ENCODE data around the gene CTSA.

The CTSA gene

GRCh38 chr20:45904583-45905504 lies 13.7 kb downstream of the CTSA start:
- Histone ChIP-seq H3K4me3 (no peak overlapping the region), H3K27me3 (no peaks in the 10 kb centered on the region), H3K4me2 (peak overlapping the region; percentile 51), H3K27ac (peak overlapping the region; percentile 49), H3K4me1 (peaks cover 50% of the 10 kb centered on the region), H4K20me1 (0 out of 2 replicates have a peak, but pooled peaks cover 5% of the 10 kb centered on the region), H3K9me3 (no peaks in the 10 kb centered on the region), H3K36me3 (peaks cover 6% of the 10 kb centered on the region), H3K9ac (peak overlapping the region; percentile 50; the same call in 1 of the 2 replicates)
- TF ChIP-seq Cebpa-rat (IDR thresholded peaks at IDR 0.05) = no peak

- Histone ChIP-seq H3K36me3 (peaks cover 6% of the 10 kb centered on the region), H3K27me3 (no peaks in the 10 kb centered on the region), H3K9me3 (no peaks in the 10 kb centered on the region), H4K20me1 (0 out of 2 replicates have a peak, but pooled peaks cover 5% of the 10 kb centered on the region), H3K27ac (no peak overlapping the region), H3K4me2 (no peak overlapping the region), H3K4me3 (no peak overlapping the region), H3K9ac (no peak overlapping the region), H3K4me1 (peaks cover 57% of the 10 kb centered on the region)
- no peak for TF ChIP-seq Cebpa-rat (IDR thresholded peaks at IDR 0.05)
These were observed 14.5 kb downstream of the CTSA start for GRCh38 chr20:45905505-45906079.

- Histone ChIP-seq H3K4me2 (no peak overlapping the region), H3K4me1 (peaks cover 57% of the 10 kb centered on the region), H3K27me3 (peaks cover 15% of the 10 kb centered on the region), H3K27ac (no peak overlapping the region), H3K36me3 (no peaks in the 10 kb centered on the region; the same call in 1 of the 2 replicates), H4K20me1 (0 out of 2 replicates have a peak, but pooled peaks cover under 1% of the 10 kb centered on the region), H3K4me3 (no peak overlapping the region), H3K9me3 (no peaks in the 10 kb centered on the region), H3K9ac (no peak overlapping the region)
- TF ChIP-seq Cebpa-rat (IDR thresholded peaks at IDR 0.05) = no peak
These were observed 16.2 kb downstream of the CTSA start for GRCh38 chr20:45907219-45907948.

GRCh38 chr20:45908084-45908483 lies 16.9 kb downstream of the CTSA start:
- peaks cover 19% of the 10 kb centered on the region for H3K27me3 ChIP-seq
- H3K36me3 ChIP-seq = no peaks in the 10 kb centered on the region; the same call in 1 of the 2 replicates
- no peaks in the 10 kb centered on the region for H4K20me1 ChIP-seq
- H3K4me1 ChIP-seq = peaks cover 54% of the 10 kb centered on the region
- no peak overlapping the region for H3K4me2 ChIP-seq
- H3K4me3 ChIP-seq = no peak overlapping the region
- H3K9me3 ChIP-seq = no peaks in the 10 kb centered on the region
- no peak overlapping the region for H3K9ac ChIP-seq
- TF ChIP-seq Cebpa-rat (IDR thresholded peaks at IDR 0.05) = no peak
- H3K27ac ChIP-seq = no peak overlapping the region

GRCh38 chr20:45909336-45909808 lies 18.2 kb downstream of the CTSA start:
- H3K9ac ChIP-seq = no peak overlapping the region
- peaks cover 25% of the 10 kb centered on the region for H3K27me3 ChIP-seq
- peak overlapping the region; percentile 72 for H3K4me2 ChIP-seq
- H4K20me1 ChIP-seq = no peaks in the 10 kb centered on the region
- peaks cover 41% of the 10 kb centered on the region for H3K4me1 ChIP-seq
- no peaks in the 10 kb centered on the region for H3K9me3 ChIP-seq
- no peak overlapping the region for H3K4me3 ChIP-seq
- no peak for TF ChIP-seq Cebpa-rat (IDR thresholded peaks at IDR 0.05)
- 0 out of 2 replicates have a peak overlapping the region, but pooled peaks have one; percentile 38 for H3K27ac ChIP-seq
- H3K36me3 ChIP-seq = no peaks in the 10 kb centered on the region; the same call in 1 of the 2 replicates

- H3K4me2 ChIP-seq = peak overlapping the region; percentile 72
These were observed 18.9 kb downstream of the CTSA start for GRCh38 chr20:45909817-45910669.

GRCh38 chr20:45910670-45911485 lies 19.7 kb downstream of the CTSA start:
- Histone ChIP-seq H3K9me3 (no peaks in the 10 kb centered on the region), H3K4me2 (peak overlapping the region; percentile 97), H3K9ac (0 out of 2 replicates have a peak overlapping the region, but pooled peaks have one; percentile 16), H3K4me1 (peaks cover 33% of the 10 kb centered on the region), H3K36me3 (no peaks in the 10 kb centered on the region; the same call in 1 of the 2 replicates), H4K20me1 (no peaks in the 10 kb centered on the region), H3K27me3 (peaks cover 25% of the 10 kb centered on the region), H3K4me3 (peak overlapping the region; percentile 67), H3K27ac (peak overlapping the region; percentile 38; the same call in 1 of the 2 replicates)
- peak; percentile 92 for TF ChIP-seq Cebpa-rat (IDR thresholded peaks at IDR 0.05)

More at GRCh38 chr20:45909817-45910669, 18.9 kb downstream of the CTSA start:
- TF ChIP-seq Cebpa-rat (IDR thresholded peaks at IDR 0.05) = no peak
- Histone ChIP-seq H3K9me3 (no peaks in the 10 kb centered on the region), H3K27me3 (peaks cover 25% of the 10 kb centered on the region), H3K36me3 (no peaks in the 10 kb centered on the region; the same call in 1 of the 2 replicates), H3K9ac (no peak overlapping the region), H3K4me1 (peaks cover 35% of the 10 kb centered on the region), H3K4me3 (peak overlapping the region; percentile 67), H4K20me1 (no peaks in the 10 kb centered on the region), H3K27ac (0 out of 2 replicates have a peak overlapping the region, but pooled peaks have one; percentile 38)
